Effector memory CD4-positive, alpha-beta T cell (primary cell): ENCODE results near the gene TESK2.
A peak's percentile ranks its signal among the peaks of the same experiment; 100 is the strongest.

Source experiments
- DNase-seq, 3 donors: peaks; one replicate each; pipeline ENCODE4 v3.0.0-alpha.2; 2020
- H3K27ac ChIP-seq: 2 replicates; pipeline ENCODE4 v1.7.0; 2013; ENCODE audit warnings: mild to moderate bottlenecking, low read length, moderate library complexity; ENCODE audit not compliant: insufficient read depth, poor library complexity, severe bottlenecking
- H3K27me3 ChIP-seq: replicated peaks from 2 replicates; pipeline ENCODE4 v1.7.0; 2013; ENCODE audit warnings: mild to moderate bottlenecking, low read length; ENCODE audit not compliant: insufficient read depth, control insufficient read depth, poor library complexity, severe bottlenecking
- H3K36me3 ChIP-seq: 2 replicates; pipeline ENCODE4 v1.7.0; 2013; ENCODE audit warnings: mild to moderate bottlenecking, low read length, moderate library complexity; ENCODE audit not compliant: control insufficient read depth, insufficient read depth
- H3K4me1 ChIP-seq: 2 replicates; pipeline ENCODE4 v1.7.0; 2013; ENCODE audit warnings: low read length, mild to moderate bottlenecking; ENCODE audit not compliant: control insufficient read depth, insufficient read depth, poor library complexity, severe bottlenecking
- H3K4me3 ChIP-seq: 2 replicates; pipeline ENCODE4 v1.7.0; 2013; ENCODE audit warnings: low read length, low read depth, mild to moderate bottlenecking; ENCODE audit not compliant: insufficient read depth, poor library complexity, severe bottlenecking
- H3K9me3 ChIP-seq: 2 replicates; pipeline ENCODE4 v1.7.0; 2013; ENCODE audit warnings: mild to moderate bottlenecking, low read length, moderate library complexity; ENCODE audit not compliant: control insufficient read depth

TESK2 gene

DNA sequence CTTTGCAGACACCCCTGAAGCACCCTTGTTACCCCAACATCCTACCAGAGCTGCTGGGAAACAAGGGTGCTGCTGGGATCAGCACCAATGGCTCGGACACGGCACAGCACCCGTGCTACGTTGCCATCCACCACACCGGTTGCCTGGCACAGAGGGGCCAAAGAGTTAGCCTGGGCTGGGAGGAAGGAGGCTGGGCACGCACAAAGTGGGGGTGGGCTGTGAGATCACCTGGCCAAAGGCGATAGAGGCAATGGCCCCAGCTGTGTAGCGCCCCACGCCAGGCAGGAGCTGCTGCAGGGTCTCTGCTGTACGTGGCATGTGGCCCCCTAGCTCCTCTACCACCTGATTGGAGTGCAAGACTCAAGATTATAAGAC is 158.6 kb downstream of the TESK2 start:
- H3K4me3 ChIP-seq, result no peak overlapping the region
- H3K27me3 ChIP-seq, result no peaks in the 10 kb centered on the region
- DNase-seq, result no peak
- H3K36me3 ChIP-seq, result peaks cover 33% of the 10 kb centered on the region
- H3K9me3 ChIP-seq, result no peaks in the 10 kb centered on the region
- H3K27ac ChIP-seq, result no peak overlapping the region
- H3K4me1 ChIP-seq, result peaks cover 3% of the 10 kb centered on the region

DNA sequence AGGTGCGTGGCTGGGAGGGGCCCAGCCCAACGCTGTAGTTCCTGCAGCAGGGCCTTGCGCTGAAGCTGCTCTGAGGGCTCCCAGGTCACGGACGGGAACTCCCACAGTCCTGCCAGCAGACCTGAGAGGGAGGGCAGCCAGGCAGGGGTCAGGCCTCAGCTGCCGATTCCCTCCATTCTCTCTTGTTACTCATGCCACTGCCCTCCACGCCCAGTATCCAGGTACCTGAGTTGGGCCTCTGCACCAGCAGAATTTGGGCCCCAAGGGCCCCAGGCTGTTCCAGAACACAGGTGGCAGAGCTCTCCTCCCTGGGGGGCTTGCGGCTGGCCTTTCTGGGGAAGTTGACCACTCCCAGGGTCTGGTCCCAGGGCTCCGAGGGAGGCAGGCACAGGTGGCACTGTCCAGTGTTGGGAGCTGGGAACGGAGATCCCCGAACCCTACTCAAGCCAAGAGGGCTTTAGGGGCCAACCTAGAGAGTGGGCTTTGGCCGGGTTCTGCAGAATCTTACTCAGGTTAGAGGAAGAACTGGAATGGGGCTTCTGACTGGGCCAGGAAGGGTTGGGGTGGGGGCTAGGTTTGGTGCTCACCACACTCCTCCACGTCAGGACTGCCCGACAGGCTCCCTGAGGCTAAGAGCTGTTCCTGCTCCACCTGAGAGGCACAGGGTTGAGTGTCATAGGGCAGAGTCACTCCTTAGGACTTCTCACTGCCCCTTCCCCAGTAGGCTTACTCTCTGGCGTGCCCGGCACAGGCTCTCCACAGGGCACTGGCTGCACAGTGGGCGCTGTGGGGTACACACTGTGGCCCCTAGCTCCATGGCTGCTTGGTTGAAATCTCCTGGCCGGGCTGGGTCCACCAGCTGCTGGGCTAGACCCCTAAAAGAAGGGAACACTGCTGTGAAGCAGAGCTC is 159.3 kb downstream of the TESK2 start:
- no peak overlapping the region for H3K4me3 ChIP-seq
- peaks cover 10% of the 10 kb centered on the region for H3K4me1 ChIP-seq
- no peaks in the 10 kb centered on the region for H3K27me3 ChIP-seq
- H3K9me3 ChIP-seq, result no peaks in the 10 kb centered on the region
- H3K36me3 ChIP-seq, result peaks cover 33% of the 10 kb centered on the region
- H3K27ac ChIP-seq, result no peak overlapping the region
- DNase-seq, result no peak

- Histone ChIP-seq H3K9me3 (no peaks in the 10 kb centered on the region), H3K36me3 (peaks cover 31% of the 10 kb centered on the region), H3K27ac (no peak overlapping the region), H3K4me1 (peaks cover 13% of the 10 kb centered on the region), H3K4me3 (no peak overlapping the region), H3K27me3 (no peaks in the 10 kb centered on the region)
- no peak for DNase-seq
Measured at GRCh38 chr1:45329445-45329844, 161.5 kb downstream of the TESK2 start.

DNA sequence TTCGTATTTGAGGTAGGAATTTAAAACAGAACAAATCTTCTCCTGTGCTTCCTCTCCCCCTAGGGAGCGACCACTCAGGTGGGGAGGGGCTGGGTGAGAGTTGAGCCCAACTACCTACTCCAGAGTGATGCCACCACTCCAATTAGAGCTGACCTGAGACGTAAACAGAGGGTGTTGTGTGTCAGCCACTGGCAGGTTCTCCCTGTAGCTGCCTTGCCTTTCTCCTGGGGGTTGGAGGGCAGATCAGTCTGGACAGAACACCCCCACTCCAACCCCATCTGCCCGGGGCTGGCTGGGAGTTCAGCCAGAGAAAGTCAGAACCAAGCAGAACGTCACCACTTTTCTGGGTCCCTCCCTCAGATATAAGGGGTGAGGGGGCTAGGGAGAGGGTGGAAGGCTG is 162.3 kb downstream of the TESK2 start:
- Histone ChIP-seq H3K36me3 (peaks cover 24% of the 10 kb centered on the region), H3K27me3 (no peaks in the 10 kb centered on the region), H3K9me3 (no peaks in the 10 kb centered on the region), H3K4me1 (peaks cover 13% of the 10 kb centered on the region), H3K4me3 (no peak overlapping the region), H3K27ac (no peak overlapping the region)
- no peak for DNase-seq

GRCh38 chr1:45327644-45328515 is 163.1 kb downstream of the TESK2 start:
- H3K4me1 ChIP-seq, result peaks cover 13% of the 10 kb centered on the region
- DNase-seq, result no peak
- H3K27me3 ChIP-seq, result no peaks in the 10 kb centered on the region
- no peaks in the 10 kb centered on the region for H3K9me3 ChIP-seq
- H3K36me3 ChIP-seq, result peaks cover 16% of the 10 kb centered on the region
- peak overlapping the region; percentile 63 for H3K4me3 ChIP-seq
- no peak overlapping the region for H3K27ac ChIP-seq

DNA sequence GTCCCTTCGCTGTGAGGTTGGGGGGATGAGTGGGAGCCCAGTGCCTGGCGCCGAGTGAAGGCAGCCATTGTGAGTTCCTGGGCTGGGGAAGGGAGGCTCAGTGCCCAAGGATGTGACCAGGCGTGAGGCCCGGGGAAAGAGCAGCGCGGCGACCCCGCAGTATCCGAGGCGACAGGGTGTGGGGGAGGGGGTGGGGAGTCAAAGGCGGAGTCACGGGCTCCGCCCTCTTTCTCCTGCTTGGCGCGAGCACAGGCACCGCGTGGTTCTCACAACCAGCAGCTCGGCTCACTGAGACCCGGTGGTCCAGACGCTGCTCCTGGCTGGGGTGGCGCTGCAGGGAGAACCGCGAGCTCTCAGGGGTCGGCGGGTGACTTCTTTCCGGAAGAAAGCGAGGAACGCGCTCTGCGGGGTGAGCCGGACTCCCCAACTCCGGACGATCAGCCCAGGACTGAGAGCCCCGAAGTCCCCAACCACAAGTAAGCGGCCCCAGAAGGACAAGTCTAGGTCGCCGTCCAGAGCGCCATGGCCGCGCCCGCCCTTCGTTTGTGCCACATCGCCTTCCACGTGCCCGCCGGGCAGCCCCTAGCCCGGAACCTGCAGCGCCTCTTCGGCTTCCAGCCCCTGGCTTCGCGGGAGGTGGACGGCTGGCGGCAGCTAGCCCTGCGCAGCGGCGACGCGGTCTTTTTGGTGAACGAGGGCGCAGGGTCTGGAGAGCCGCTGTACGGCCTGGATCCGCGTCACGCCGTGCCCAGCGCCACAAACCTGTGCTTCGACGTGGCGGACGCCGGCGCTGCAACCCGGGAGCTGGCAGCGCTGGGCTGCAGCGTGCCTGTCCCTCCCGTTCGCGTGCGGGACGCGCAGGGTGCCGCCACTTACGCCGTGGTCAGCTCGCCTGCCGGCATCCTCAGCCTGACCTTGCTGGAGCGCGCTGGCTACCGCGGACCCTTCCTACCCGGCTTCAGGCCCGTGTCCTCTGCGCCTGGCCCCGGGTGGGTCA is 164.0 kb downstream of the TESK2 start, which contains the start of gene HPDL:
TSS of gene HPDL (plus strand) at position 269 of the 997 bp plus-strand sequence. CDS start at position 523, 254 bp downstream.
- Histone ChIP-seq H3K36me3 (peaks cover 10% of the 10 kb centered on the region), H3K27me3 (no peaks in the 10 kb centered on the region), H3K4me3 (peak within 1 kb of the TSS; percentile 63), H3K4me1 (peaks cover 13% of the 10 kb centered on the region), H3K27ac (no peak within 1 kb of the TSS), H3K9me3 (no peaks in the 10 kb centered on the region)
- DNase-seq, result peak in 2 of 3 donors; percentile 22 to 36

DNA sequence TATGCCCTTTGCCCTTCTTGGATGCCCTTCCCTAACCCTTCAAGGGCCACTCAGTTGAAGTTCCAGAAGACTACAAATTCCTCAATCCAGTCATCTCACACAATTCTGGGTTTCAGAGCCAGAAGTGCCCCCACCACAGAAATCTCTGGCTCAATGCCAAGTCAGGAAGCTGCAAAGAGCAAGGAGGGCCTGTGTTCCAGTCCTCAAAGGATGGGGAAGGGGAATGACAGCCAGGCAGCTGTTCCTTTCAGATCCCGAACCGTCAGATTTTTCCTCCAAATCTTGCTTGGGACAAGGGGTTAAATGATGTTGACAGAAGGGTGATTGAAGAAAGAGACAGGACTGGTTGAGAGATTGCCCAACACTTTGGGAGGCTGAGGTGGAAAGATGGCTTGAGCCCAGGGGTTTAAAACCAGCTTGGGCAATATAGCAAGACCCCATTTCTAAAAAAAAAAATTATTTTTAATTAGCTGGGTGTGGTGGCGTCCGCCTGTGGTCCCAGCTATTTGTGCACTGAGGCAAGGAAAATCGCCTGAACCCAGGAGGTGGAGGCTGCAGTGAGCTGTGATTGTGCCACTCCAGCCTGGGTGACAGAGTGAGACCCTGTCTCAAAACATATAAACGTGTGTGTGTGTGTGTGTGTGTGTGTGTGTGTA is 165.0 kb downstream of the TESK2 start:
- H3K27ac ChIP-seq, result no peak overlapping the region
- H3K4me3 ChIP-seq, result no peak overlapping the region
- H3K9me3 ChIP-seq, result no peaks in the 10 kb centered on the region
- DNase-seq, result no peak
- H3K4me1 ChIP-seq, result peaks cover 13% of the 10 kb centered on the region
- no peaks in the 10 kb centered on the region for H3K27me3 ChIP-seq
- peaks cover under 1% of the 10 kb centered on the region for H3K36me3 ChIP-seq

DNA sequence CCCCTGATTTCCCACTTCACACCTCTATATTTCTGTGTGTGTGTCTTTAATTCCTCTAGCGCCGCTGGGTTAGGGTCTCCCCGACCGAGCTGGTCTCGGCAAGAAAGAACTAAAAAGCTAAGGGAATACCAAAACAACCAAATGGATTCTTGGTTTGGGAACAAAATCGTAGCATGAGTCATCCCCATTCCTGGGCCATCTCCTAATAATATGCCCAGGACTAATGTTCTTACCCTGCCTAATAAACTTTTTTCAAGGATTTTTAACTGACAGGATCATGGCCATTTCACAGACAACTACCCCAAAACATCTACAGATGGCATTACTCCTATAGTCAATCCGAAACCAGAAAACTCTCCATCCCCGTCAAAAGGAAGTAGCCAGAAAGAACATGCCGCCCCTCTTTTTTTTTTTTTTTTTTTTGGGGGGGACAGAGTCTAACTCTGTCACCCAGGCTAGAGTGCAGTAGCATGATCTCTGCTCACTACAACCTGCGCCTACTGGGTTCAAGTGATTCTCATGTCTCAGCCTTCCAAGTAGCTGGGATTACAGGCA is 168.4 kb downstream of the TESK2 start:
- DNase-seq, result no peak
- no peaks in the 10 kb centered on the region for H3K27me3 ChIP-seq
- no peaks in the 10 kb centered on the region for H3K36me3 ChIP-seq
- H3K27ac ChIP-seq, result no peak overlapping the region
- H3K4me3 ChIP-seq, result no peak overlapping the region
- no peaks in the 10 kb centered on the region for H3K9me3 ChIP-seq
- H3K4me1 ChIP-seq, result peaks cover 12% of the 10 kb centered on the region

DNA sequence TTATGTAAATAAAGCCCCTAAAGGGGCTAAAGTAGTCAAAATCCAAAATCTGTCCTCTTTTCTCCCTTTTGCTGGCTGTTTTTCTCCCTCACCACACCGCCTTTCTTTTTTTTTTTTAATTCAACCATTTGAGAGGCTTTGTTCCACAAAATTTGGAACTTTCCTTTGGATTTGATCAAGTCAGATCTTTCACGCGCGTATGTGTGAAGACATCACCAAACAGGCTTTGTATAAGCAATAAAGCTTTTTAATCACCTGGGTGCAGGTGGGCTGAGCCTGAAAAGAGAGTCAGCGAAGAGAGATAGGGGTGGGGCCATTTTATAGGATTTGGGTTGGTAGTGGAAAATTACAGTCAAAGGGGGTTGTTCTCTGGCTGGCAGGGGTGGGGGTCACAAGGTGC is 169.5 kb downstream of the TESK2 start:
- Histone ChIP-seq H3K36me3 (no peaks in the 10 kb centered on the region), H3K4me3 (no peak overlapping the region), H3K9me3 (no peaks in the 10 kb centered on the region), H3K27me3 (no peaks in the 10 kb centered on the region), H3K4me1 (peaks cover 1% of the 10 kb centered on the region), H3K27ac (no peak overlapping the region)
- no peak for DNase-seq
